Retina (tissue), 1 donor: ENCODE results near the gene CBX2.
"Not testable (repeated sequence)": the region's sequence is repeated elsewhere in the genome, so short reads cannot be mapped to it uniquely, and the experiment has no call there.

ENCODE experiments used
- DNase-seq: peaks from one replicate; pipeline ENCODE4 v3.0.0-alpha.2; 2016

Gene CBX2

GRCh38 chr17:79772726-79773125 lies 5.2 kb upstream of the CBX2 start:
- not testable (repeated sequence) for DNase-seq

- DNase-seq: no peak
These were observed 3.4 kb upstream of the CBX2 start for GRCh38 chr17:79774561-79774975.

GRCh38 chr17:79775632-79776031 lies 2.3 kb upstream of the CBX2 start:
- DNase-seq: peak; percentile 40

- peak; percentile 44 for DNase-seq
These were observed 1.4 kb upstream of the CBX2 start for GRCh38 chr17:79776376-79777119.

GRCh38 chr17:79777120-79777893 lies 641 bp upstream of the CBX2 start:
- peak; percentile 79 for DNase-seq

- DNase-seq: peak; percentile 82
These were observed 646 bp downstream of the CBX2 start for GRCh38 chr17:79778504-79779083.

- no peak for DNase-seq
These were observed 1.2 kb downstream of the CBX2 start for GRCh38 chr17:79779084-79779529.

GRCh38 chr17:79779661-79780365 lies 1.9 kb downstream of the CBX2 start:
- DNase-seq: no peak

- DNase-seq: no peak
These were observed 3.2 kb downstream of the CBX2 start for GRCh38 chr17:79781012-79781650.

GRCh38 chr17:79781736-79782575 lies 4.0 kb downstream of the CBX2 start:
- no peak for DNase-seq

- DNase-seq: no peak
These were observed 5.9 kb downstream of the CBX2 start for GRCh38 chr17:79783891-79784290.

- DNase-seq: no peak
These were observed 6.5 kb downstream of the CBX2 start for GRCh38 chr17:79784353-79785016.

GRCh38 chr17:79785017-79785899 lies 7.3 kb downstream of the CBX2 start:
- DNase-seq: no peak

- no peak for DNase-seq
These were observed 8.2 kb downstream of the CBX2 start for GRCh38 chr17:79785900-79786810.

- no peak for DNase-seq
These were observed 9.1 kb downstream of the CBX2 start for GRCh38 chr17:79786930-79787643.

- DNase-seq: no peak
These were observed 10.5 kb downstream of the CBX2 start for GRCh38 chr17:79788455-79788854.

- peak; percentile 74 for DNase-seq
These were observed 11.3 kb downstream of the CBX2 start for GRCh38 chr17:79788989-79789942.
